CD4-positive, alpha-beta T cell treated with Interleukin-4 for 1 hour (primary cell): Measurements from ENCODE around the gene EXOC6B.
"Not testable (repeated sequence)": the region's sequence is repeated elsewhere in the genome, so short reads cannot be mapped to it uniquely, and the experiment has no call there.

Source experiments
- DNase-seq, 2 donors: peaks; one replicate each; pipeline ENCODE4 v3.0.0-alpha.2; 2020 to 2022

The EXOC6B gene

DNA sequence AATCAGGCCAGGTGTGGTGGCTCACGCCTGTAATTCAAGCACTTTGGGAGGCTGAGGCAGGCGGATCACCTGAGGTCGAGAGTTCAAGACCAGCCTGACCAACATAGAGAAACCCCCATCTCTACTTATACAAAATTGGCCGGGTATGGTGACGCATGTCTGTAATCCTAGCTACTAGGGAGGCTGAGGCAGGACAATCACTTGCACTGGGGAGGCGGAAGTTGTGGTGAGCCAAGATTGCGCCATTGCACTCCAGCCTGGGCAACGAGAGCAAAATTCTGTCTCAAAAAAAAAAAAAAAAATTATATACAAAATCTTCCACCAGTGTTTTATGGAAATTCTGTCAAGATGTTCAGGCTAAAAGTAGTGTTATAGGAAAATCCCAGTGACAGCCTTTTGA lies 290.2 kb downstream of the EXOC6B start:
- not testable (repeated sequence) for DNase-seq

GRCh38 chr2:72533765-72534164 lies 292.1 kb downstream of the EXOC6B start:
- no peak for DNase-seq

DNA sequence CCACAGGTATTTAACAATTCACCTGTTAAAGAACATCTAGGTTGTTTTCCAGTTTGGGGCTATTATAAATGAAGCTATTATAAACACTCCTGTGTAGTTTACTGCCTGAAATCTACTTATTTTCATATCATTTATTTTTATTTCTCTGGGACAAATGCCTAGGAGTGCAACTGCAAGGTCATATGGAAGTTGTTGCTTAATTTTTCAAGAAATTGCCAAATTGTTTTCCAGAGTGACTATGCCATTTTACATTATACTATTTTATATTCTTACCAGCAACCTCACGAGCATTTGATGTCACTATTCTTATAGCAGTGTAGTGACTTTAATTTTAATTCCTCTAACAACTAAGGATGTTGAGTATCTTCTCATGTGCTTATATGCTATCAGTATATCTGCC lies 298.4 kb downstream of the EXOC6B start:
- DNase-seq: no peak

DNA sequence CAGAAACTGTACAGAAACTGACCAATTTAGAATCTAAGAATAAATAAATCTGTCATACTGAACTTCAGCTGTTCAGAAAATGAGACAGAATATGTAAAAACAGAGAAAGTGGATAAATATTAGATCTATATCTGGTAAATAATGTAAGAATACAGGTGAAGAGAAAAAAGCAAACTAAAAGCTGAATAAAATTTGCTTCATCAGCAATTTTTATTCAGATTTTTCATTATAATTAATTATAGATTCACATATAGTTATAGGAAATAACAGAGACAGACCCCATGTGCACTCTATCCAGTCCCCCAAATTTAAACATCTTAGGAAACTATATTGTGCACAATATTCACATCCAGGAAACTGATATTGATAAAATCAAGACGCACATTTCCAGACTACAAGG lies 299.2 kb downstream of the EXOC6B start:
- DNase-seq: no peak

DNA sequence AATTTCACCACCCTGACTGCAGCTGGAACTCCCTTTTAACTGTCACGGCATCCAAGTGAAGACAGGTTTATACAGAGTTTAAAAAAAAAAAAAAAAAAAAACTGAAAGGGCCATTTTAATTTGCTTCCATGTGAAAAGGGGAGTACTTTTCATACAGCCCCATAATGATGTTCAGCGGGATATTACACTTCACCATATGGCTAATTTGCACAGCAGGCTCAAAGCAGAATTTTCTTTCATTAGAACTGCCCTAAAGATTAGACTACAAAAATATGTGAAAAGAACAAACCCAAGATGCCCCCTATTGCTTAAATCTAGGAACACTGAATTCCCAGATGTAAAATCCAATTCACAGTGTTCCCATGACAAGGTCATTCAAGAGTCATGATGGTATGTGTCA lies 301.8 kb downstream of the EXOC6B start:
- DNase-seq: no peak

DNA sequence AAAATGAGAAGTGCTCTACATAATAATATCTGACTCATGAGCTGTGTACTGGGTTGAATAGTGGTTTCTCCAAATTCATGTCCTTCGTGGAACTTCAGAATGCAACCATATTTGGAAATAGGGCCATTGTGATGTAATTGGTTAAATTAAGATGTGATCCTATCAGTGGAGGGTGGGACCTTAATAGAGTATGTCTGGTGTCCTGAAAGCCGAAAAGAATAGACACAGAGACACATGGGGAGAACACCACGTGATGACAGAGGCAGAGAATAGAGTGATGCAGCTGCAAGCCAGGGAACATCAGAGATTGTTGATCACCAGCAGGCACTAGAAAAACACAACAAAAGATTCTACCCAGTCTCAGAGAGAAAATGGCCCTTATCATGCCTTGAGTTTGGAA lies 310.1 kb downstream of the EXOC6B start:
- no peak for DNase-seq

DNA sequence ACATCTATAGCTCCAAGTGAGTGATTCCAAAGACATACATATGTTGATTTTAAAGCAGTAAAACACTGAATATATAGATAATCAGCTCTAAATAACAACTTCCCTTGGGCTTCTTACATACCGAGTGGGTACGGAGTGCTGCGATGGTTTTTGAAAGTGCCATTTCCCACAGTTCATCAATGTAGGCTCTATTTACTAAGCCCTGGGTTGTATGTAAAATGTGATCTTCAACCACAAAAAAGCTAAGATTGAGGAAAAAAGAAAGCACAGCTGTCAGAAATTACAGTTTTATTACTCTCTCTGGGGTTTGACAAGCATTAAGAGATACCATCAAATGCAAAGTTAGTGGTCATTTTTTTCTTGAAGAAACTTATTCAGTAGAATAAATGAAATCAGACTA lies 312.8 kb downstream of the EXOC6B start:
- DNase-seq: no peak

- DNase-seq: no peak
Measured at GRCh38 chr2:72512376-72512775, 313.5 kb downstream of the EXOC6B start.

DNA sequence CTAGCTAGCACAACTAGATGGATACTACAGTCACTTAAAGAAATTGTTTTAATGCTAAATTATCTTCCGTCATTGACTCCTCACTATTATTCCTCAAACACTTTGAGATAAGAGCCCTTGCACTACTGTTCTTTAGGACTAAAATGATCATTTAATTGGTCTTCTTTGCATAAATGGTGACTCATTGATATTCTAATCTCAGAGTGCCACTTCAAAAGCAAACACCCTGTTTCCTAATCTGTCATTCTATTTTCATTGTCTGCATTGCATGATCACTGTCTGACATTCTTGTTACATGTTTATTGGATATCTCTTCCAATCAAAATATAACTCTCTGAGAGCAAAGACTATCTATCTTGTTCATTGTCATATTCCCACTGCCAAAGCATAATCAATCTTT lies 313.9 kb downstream of the EXOC6B start:
- no peak for DNase-seq

DNA sequence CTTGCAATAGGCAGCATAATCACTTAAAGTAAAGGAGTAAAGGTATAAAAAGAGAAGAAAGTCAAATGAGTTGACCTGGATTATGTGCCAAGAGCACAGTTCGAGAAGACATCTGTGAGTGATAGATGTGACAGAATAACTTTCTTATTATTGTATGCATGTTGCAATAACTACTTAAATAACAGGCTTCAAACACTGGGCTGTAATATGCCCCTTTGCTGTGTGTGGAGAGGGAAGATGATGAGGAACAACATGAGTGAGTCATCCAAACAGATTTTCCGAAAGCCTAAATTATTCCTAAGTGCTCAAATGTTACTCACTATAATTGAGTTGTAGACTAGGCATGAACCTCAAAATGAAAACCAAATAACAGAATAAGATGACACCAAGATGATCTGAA lies 328.1 kb downstream of the EXOC6B start:
- DNase-seq: no peak

DNA sequence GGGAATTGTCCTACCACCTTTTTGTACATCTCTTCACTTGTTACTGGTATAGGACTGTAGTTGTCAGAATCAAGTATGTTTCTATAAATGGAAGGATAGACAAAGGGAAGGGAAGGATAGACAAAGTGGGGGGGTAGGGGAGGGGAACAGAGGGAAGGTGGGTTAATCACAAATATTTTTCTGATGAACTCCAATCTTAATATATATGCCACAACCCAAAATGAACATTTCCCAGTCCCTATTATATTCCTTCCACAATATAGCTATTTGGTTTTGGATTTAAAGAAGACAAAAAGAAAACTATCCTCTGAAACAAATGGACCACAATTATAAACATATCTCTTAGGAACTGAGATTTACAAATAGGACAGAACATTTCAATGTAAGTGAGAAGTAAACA lies 329.4 kb downstream of the EXOC6B start:
- DNase-seq: no peak

- no peak for DNase-seq
Measured at GRCh38 chr2:72494392-72494791, 331.4 kb downstream of the EXOC6B start.

DNA sequence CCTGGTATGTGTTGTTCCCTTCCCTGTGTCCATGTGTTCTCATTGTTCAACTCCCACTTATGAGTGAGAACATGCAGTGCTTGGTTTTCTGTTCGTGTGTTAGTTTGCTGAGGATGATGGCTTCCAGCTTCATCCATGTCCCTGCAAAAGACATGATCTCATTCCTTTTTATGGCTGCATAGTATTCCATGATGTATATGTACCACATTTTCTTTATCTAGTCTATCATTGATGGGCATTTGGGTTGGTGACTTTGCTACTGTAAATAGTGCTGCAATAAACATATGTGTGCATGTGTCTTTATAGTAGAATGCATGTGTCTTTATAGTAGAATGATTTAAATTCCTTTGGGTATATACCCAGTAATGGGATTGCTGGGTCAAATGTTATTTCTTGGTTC lies 341.2 kb downstream of the EXOC6B start:
- DNase-seq: not testable (repeated sequence)

GRCh38 chr2:72483346-72483745 lies 342.5 kb downstream of the EXOC6B start:
- DNase-seq: no peak

- no peak for DNase-seq
Measured at GRCh38 chr2:72475246-72475645, 350.6 kb downstream of the EXOC6B start.

DNA sequence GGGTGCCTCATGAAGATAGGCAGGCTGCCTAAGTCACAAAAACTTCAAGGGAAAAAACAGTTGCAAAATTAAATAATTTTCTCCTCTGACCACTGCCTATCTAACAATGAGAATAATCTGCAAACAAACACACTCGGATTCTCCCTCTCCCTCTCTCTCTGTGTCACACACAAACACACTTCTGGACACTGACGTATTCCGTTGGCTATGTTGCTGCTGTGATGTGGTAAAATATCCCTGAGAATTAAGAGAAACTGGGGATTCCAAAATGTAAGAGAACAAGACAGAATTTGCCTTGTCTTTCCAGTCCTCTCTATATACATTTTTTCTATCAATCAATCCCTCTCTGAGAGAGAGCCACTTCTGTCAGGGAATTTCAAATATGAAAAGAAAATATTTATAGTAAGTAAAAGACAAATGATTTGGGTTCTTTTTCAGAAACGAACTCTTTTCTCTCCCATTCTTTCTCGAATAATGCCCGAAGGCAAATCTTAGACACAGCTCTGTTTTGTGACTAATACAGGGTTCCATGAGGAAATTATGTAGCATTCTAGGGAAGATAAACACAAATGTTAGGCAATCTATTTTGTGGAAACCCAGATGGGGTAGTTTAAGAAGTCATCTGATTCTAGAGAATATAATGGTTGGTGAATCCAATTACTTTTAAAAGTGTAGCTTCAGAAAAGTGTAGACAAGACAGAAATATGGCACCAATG lies 367.9 kb downstream of the EXOC6B start:
- no peak for DNase-seq

DNA sequence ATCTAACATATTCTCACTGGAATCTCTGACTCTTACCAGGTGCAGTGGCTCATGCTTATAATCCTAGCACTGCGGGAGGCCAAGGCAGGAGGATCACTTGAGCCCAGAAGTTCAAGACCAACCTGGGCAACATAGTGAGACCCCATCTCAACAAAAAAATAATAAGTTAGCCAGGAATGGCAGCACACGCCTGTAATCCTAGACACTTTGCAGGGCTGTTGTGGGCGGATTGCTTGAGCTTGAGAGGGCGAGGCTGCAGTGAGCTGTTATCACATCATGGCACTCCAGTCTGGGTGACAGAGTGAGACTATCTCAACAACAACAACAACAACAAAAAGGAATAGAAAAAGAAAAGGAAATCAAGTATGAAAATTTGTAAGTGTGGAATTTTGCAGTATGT lies 371.6 kb downstream of the EXOC6B start:
- DNase-seq: no peak

DNA sequence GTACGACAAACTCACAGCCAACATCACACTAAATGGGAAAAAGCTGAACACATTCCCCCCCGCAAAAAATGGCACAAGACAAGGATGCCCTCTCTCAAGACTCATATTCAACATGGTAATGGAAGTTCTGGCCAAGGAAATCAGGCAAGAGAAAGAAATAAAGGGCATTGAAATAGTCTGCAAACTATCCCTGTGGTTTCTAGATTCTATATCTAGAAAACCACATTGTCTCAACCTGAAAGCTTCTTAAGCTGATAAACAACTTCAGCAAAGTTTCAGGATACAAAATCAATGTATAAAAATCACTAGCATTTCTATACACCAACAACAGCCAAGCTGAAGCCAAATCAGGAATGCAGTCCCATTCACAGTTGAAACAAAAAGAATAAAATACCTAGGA lies 383.6 kb downstream of the EXOC6B start:
- DNase-seq: no peak

- no peak for DNase-seq
Measured at GRCh38 chr2:72439892-72440291, 385.9 kb downstream of the EXOC6B start.

- DNase-seq: no peak
Measured at GRCh38 chr2:72438364-72438763, 387.5 kb downstream of the EXOC6B start.

DNA sequence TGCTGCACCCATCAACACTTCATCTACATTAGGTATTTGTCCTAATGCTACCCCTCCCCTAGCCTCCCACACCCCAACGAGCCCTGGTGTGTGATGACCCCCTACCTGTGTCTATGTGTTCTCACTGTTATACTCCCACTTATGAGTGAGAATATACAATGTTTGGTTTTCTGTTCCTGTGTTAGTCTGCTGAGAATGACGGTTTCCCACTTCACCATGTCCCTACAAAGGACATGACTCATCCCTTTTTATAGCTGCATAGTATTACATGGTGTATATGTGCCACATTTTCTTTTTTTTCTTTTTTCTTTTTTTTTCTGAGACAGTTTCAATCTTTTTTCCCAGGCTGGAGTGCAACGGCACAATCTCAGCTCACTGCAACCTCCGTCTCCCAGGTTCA lies 394.1 kb downstream of the EXOC6B start:
- DNase-seq: no peak

DNA sequence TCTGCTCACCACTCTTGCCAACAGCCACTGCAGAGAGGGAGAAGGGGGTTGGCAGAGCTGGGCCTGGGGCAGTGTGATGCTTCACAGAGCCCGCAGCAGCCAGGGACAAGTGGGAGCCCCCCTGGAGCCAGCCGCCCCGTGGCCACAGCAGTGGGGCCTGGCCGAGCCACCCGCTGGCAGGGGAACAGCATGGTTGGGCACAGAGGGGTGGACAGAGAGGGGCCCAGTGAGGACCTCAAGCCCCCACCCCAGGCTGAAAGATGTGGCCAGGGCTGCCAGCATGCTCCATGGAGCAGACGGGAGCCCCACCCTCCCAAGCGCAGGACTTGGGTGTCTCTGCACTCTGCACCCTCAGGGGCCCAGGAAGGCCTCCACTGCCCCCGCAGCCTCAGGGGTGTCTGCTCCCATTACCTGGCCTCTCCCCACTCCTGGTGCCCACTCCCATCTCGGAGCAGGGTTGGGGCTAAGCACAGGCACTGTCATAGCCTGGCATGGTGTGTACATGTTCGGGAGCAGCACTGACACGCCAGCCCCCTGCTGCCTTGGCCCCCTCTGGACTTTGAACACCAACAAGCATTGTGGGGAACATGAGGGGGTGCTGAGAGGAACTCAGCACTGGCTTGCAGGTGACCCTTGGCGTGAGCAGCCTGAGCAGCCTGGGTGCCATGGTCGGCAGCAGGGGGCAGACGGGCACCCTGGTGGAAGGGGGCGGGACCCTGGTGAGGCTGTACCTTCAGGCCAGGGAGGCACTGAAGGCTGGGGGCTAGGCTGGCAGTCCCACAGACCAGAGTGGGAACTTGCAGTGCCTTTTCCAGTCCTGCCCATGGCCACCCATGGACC lies 398.6 kb downstream of the EXOC6B start:
- DNase-seq: no peak

- DNase-seq: no peak
Measured at GRCh38 chr2:72425996-72426395, 399.8 kb downstream of the EXOC6B start.

GRCh38 chr2:72423756-72424155 lies 402.1 kb downstream of the EXOC6B start:
- DNase-seq: no peak
